ENCODE data around the gene DCLRE1C.
"Not testable (repeated sequence)": the region's sequence is repeated elsewhere in the genome, so short reads cannot be mapped to it uniquely, and the experiment has no call there.

DNA sequence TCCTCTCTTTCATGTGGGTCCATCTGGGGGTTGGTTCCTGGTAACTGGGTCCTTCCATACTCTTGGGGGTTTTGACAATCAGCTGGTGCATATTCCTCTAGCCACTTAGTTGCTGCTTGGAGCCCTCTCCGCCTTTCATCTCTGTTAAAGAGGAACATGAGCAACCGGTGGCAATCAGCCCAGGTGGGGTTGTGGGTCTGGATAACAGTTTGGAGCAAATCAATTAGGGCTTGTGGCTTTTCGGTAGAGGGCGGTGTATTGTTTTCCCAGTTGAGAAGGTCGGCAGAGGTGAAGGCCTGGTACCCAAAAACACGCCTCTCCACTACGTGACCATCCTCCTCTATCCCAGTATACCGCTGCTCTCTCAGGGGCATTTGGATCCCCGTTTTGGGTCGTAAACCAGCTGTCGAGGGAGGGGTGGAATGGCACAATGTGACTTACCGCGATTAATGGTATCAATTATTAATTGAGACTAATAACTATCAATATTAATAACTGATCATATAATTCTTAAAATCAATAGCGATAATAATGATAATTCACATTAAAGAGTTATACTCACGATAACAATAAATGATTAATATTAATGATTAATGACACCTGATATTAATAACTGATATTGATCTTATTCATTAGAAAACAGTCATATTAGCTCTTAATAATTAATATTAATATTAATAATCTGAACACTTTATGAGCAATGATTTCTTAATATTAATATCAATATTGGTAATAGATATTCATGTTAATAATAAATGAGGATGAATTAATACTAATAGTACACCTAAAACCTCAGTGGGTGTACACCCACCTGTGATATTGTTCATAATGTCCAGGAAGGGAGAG, 20.5 kb upstream of the DCLRE1C start:
- TF ChIP-seq, protein P1, sequence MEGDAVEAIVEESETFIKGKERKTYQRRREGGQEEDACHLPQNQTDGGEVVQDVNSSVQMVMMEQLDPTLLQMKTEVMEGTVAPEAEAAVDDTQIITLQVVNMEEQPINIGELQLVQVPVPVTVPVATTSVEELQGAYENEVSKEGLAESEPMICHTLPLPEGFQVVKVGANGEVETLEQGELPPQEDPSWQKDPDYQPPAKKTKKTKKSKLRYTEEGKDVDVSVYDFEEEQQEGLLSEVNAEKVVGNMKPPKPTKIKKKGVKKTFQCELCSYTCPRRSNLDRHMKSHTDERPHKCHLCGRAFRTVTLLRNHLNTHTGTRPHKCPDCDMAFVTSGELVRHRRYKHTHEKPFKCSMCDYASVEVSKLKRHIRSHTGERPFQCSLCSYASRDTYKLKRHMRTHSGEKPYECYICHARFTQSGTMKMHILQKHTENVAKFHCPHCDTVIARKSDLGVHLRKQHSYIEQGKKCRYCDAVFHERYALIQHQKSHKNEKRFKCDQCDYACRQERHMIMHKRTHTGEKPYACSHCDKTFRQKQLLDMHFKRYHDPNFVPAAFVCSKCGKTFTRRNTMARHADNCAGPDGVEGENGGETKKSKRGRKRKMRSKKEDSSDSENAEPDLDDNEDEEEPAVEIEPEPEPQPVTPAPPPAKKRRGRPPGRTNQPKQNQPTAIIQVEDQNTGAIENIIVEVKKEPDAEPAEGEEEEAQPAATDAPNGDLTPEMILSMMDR (IDR thresholded peaks at IDR 0.05) = not testable (repeated sequence)
- TF ChIP-seq POLR2A (IDR thresholded peaks at IDR 0.05) = not testable (repeated sequence)

Data from adrenal gland (tissue), 5 donors.